ENCODE measurements around the gene OLIG2.

DNA sequence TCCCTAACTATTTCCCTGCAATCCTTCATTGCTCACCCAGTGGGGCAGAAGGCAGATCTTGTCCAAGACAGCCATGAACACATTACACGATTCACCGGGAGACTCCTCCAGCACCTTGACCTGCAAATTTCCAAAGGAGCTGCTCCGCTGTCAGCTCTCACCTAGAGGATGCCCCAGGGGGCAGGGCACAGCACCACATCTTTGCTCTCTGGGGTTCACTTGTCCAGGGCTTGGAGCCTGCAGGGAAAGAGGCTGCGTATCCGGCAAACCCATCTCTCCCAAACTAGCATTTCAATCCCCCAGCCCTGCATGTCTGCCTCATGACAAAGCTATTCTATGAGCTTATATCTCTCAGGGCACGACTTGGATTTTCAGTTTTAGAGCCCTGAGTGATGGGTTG is 35.1 kb upstream of the OLIG2 start:
- TF ChIP-seq CTCF (IDR thresholded peaks at IDR 0.05), result no peak
- TF ChIP-seq POLR2AphosphoS5 (IDR thresholded peaks at IDR 0.05), result no peak
